ENCODE measurements around the gene RPS18. TPM values are rescaled to one million over a fixed set of nuclear protein-coding genes. Genes with fewer than 3 reads are reported as not detected.
A peak's percentile ranks its signal among the peaks of the same experiment; 100 is the strongest.
"Not testable (repeated sequence)": the region's sequence is repeated elsewhere in the genome, so short reads cannot be mapped to it uniquely, and the experiment has no call there.

The RPS18 gene
- 1,000 to 10,000 TPM; 2,953 to 3,403 (median 3,031) TPM for polyA plus RNA-seq (ENCODE audit: insufficient read length in 4 of 4)

GRCh38 chr6:33271468-33272274, at the start of gene RPS18, which contains the start of gene VPS52:
Gene RPS18, plus strand, starts transcription at chr6:33272075. Its CDS starts 45 bp downstream, at chr6:33272120.
Gene VPS52, minus strand, starts transcription at chr6:33271876. Its CDS starts 201 bp downstream, at chr6:33271675.
- peak; percentile 93 to 99 (median 98) for DNase-seq (ENCODE audit: low read depth in 4 of 4, low spot score in 3 of 4)

DNA sequence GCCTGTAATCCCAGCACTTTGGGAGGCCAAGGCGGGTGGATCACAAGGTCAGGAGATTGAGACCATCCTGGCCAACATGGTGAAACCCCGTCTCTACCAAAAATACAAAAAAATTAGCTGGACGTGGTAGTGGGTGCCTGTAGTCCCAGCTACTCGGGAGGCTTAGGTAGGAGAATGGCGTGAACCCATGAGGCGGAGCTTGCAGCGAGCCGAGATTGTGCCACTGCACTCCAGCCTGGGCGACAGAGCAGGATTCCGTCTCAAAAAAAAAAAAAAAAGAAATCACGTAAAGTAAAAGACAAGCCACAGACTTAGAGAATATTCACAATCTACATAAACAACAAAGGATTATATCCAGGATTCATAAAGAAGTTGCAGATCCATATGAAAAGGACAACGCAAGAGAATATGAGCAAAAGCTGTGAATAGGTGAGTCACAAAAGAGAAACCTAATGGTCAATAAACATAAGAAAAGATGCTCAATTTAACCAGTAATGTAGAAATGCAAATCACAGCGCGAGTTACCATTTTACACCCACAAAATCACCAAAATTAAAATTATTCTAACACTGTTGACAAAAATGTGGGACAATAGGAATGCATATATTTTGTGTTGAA, 45.3 kb upstream of the RPS18 start:
- DNase-seq (ENCODE audit: low read depth in 4 of 4, low spot score in 3 of 4), result not testable (repeated sequence)

GRCh38 chr6:33235221-33235634, 36.6 kb upstream of the RPS18 start:
- no peak for DNase-seq (ENCODE audit: low read depth in 4 of 4, low spot score in 3 of 4)

DNA sequence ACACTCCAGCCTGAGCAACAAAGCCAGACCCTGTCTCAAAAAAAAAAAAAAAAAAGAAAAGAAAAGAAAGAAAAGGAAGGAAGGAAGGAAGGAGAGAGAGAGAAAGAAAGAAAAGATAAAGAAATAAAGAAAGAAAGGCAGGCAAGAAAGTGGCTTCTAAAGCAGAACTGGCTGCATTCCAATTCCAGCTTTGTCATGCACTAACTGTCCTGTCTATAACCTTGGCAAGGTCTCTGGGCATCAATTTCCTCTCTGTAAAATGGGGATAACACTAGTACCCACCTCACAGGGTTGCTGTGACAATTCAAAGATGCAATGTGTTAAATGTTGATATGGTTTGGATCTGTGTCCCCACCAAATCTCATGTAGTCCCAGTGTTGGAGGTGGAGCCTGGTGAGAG, 35.5 kb upstream of the RPS18 start:
- DNase-seq (ENCODE audit: low read depth in 4 of 4, low spot score in 3 of 4), result no peak

GRCh38 chr6:33236852-33237251, 35.0 kb upstream of the RPS18 start:
- DNase-seq (ENCODE audit: low read depth in 4 of 4, low spot score in 3 of 4), result no peak

- no peak for DNase-seq (ENCODE audit: low read depth in 4 of 4, low spot score in 3 of 4)
Measured at GRCh38 chr6:33237741-33238140, 34.1 kb upstream of the RPS18 start.

GRCh38 chr6:33241968-33242367, 29.9 kb upstream of the RPS18 start:
- no peak for DNase-seq (ENCODE audit: low read depth in 4 of 4, low spot score in 3 of 4)

DNA sequence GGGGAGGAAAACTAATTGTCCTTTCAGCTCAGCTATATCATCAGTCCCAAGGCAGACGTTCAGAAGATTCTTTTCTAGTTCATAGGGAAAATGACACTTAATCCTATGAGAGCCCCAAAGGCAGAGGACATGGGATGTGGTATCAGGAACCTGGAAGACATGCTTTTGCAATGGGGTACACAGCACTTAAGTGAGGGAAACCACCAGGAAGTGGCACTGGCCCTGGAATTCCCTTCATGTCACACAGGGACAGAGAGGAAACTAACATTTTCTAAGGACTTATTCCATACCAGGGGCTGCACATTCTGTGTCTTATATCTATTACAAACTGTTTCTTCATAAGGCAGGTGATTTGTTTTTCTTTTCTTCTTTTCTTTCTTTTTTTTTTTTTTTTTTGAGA, 28.4 kb upstream of the RPS18 start:
- no peak for DNase-seq (ENCODE audit: low read depth in 4 of 4, low spot score in 3 of 4)

DNA sequence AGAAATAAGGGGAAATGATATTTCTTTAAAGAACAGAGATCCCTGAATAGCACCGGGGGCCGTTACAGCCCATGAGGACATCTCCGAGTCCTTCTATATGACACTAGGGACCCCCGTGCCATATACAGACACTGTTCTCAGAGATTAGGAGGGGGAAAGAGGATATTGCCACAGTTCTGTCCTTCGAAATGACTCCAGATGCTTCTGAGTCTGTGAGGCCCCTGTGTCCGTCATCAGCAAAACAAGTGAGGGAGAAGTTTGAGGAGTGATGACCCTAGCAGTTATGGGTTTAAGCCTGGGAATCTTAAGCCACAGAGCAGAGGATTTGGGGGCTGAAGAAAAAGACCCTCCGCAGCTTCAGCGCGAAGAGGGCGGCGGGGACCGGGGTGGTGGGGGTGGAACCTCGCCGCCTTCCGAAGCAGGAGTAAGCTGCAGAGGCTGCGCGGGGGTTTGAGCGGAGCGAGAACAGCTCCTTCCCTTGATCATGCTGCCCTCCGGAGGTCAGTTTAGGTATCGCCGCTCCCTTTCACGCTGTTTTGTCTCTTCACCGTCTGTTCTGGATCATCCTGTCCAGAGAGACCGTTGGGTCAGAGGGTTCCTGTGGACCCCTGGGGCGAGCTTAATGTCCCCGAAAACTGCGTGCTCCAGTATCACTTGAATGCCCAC, 23.8 kb upstream of the RPS18 start:
- peak; percentile 78 to 83 (median 82) for DNase-seq (ENCODE audit: low read depth in 4 of 4, low spot score in 3 of 4)

DNA sequence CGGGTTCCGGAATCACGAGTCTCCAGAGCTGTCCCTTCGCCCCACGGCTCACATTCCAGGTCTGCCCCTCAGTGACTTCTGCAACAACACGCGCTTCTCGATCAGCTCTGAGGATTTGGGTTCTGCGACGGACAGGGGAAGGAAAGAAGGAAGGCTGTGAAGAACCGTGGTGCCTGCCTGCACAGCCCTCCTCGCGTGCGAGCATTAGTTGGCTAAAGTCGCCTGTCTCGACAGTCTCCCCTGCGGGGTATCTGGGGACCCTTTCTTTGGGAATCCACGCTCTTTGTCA, 23.3 kb upstream of the RPS18 start:
- no peak for DNase-seq (ENCODE audit: low read depth in 4 of 4, low spot score in 3 of 4)

DNA sequence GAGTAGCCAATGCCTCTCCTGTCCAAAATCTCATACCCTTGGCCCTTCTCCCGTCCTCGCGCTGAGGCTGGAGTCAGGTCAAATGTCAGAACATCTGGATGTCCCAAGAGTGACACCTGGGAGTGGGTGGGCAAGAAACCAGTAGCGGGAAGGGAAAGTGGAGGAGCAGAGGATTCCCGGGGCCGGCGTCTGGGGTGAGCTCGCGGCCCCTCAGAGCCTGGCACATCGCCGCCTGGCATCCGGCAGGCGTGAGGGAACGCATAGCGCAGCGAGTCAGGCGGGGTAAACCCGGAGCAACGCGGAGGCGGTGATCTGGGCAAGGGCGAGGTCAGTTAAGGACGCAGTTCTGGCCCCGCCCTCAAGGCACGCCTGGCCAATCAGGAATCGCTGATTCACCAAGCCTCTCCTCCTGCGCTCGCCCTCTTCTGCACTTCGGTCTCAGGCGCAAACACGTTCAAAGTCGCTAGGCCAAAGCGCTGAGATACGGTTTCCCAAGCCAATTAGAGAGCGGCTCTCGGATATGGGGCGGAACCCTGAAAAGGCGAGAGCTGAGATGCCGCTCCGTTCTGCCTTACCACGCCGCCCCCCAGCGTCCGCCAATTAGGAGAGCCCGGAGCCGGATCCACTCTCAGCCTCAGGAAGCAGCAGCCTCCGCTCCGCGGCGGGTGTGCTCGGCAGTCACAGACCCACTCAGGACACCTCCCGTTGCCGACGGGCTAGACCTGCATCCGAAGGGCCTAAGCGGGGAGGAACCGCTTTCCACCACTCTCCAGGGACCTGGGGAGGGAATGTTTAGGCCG, 22.7 kb upstream of the RPS18 start:
- peak; percentile 89 to 96 (median 94) for DNase-seq (ENCODE audit: low read depth in 4 of 4, low spot score in 3 of 4)

DNA sequence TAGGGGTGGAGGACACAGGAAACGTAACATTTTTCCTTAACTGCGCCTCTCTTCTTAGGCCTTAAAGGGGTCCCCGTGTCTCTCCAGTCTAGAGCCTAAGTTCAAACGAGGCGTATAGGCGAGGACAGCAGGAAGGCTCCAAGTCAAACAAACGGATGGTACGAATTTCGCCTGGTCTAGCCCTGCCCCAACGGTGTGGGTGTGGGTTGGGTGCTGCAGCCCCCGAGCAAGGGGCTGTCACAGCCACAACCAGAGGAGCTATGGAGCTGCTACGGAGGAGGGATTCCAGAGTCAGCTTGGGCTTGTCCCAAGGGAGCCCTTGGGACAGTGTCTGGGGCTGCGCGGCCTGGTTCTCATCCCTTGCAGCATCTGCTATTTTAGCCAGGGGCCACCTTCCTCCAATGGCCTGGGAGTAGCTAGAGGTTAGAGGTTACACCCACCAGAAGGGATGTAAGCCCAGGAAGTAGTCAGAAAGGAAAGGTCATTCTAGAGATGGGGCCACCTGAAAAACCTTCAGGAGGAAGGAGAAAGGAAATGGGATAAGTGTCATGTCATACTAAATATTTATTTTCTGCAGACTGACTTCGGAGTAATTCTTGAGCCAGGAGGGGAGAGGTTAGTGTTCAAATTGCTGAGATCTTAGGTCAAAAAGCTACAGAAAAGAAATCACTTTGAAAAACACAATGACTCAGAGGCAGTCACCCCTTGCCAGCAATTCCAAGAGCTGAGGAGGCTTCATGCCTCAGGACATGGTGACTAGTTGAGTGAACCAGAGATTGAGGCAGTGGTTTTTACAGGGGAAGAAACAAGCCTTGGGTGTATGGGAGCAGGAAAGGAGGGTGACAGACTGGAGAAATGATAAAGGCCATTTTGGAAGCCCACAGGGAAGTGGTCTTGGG, 21.9 kb upstream of the RPS18 start:
- no peak for DNase-seq (ENCODE audit: low read depth in 4 of 4, low spot score in 3 of 4)

DNA sequence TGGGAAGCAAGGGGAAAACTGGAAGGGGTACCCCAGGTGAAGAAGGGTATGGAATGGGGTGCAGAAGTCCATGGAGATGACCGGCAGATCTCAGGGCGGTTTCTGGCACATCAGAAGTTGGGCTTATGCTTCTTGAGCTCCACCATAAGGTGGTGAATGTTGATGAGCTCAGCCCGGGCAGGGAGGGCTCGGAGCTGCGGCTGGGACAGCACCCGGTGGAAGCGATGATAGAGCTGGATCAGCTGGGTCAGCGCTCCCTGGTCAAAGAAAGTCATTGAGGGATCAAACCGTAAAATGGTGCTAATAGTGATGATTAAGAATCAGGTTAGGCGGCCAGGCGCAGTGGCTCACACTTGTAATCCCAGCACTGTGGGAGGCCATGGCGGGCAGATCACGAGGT, 21.1 kb upstream of the RPS18 start:
- no peak for DNase-seq (ENCODE audit: low read depth in 4 of 4, low spot score in 3 of 4)

- no peak for DNase-seq (ENCODE audit: low read depth in 4 of 4, low spot score in 3 of 4)
Measured at GRCh38 chr6:33251395-33252012, 20.4 kb upstream of the RPS18 start.

DNA sequence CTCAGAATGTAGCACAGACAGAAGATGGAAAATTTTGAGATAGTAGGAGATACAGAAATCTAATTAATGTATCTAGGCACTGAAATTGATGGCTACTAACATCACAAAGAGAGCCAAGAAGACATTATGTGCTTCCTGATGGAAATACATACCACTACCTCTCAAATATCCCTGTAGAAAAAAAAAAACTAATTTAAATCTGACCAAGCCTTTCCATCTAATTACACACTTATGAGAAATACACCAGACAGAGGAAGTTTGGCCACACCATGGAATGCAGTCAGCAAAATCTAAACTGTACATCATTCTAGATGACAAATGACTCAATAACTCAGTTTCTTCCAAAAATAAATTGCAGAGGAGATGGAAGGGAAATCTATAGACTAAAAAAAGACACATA, 19.1 kb upstream of the RPS18 start:
- no peak for DNase-seq (ENCODE audit: low read depth in 4 of 4, low spot score in 3 of 4)

DNA sequence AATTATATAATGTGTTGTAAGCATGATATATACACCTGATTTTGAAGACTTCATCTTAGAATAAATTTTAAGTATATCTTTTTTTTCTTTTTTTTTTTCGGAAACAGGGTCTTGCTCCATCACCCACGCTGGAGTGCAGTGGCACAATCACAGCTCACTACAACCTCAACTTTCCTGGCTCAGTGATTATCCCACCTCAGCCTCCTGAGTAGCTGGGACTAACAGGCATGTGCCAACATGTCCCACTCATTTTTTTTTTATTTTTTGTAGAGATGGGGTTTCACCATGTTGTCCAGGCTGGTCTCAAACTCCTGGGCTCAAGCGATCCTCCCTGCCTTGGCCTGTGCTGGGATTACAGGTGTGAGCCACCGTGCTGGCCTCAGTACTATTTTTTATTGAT, 17.3 kb upstream of the RPS18 start:
- no peak for DNase-seq (ENCODE audit: low read depth in 4 of 4, low spot score in 3 of 4)

DNA sequence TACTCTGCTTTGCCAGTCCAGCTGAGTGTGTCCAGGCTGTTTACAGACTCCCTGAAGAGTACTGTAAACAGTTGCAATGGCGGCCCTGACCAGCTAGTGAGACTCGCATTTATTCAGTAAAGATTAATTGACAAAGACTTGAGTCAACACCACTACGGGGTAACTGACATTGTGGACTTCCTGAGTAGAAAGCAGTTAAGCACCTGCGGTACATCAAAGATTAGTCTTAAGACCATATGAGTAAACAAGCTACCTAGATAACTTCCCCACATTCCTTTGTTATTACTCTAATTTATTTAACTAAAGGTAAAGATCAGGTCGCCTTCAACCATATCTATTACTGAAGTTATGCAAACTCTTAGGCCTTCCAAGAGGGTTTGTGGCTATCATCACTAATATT, 12.8 kb upstream of the RPS18 start:
- no peak for DNase-seq (ENCODE audit: low read depth in 4 of 4, low spot score in 3 of 4)

GRCh38 chr6:33262490-33262889, 9.4 kb upstream of the RPS18 start:
- not testable (repeated sequence) for DNase-seq (ENCODE audit: low read depth in 4 of 4, low spot score in 3 of 4)

DNA sequence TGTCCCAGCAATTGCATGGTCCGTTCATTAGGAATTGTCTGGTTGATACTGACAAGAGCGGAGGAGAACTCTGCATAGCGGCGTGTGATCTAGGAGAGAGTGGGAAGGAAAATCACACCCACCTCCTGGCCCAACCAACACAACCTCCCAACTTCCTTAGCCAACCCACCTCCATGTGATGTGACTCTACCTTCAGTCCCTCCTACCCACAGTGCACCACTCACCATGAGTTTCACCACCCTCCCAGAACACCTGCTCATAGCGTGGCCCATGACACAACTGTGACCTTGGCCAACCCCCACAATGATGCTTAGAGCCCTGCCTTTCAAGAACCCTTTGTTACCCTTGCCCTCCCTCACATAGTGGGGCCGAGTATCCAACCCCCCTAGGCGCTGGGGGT, 7.9 kb upstream of the RPS18 start:
- no peak for DNase-seq (ENCODE audit: low read depth in 4 of 4, low spot score in 3 of 4)

DNA sequence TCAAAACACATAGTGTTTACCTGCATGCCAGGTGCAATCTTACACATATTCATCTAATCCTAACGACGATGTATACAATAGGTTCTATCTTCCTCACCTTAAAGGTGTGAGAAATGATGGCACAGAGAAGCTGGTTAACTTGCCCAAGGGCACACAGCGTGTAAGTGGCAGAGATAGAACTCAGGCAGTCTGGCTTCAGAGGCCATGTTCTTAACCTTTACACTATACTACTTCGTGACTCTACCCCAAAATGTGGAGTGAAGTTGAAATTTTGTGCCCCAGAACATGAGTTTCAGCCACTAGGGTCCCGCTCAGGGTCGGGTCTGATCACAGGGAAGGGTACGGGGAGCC, 783 bp upstream of the RPS18 start:
- DNase-seq (ENCODE audit: low read depth in 4 of 4, low spot score in 3 of 4), result no peak
